ENCODE data around the gene LNX1.

DNA sequence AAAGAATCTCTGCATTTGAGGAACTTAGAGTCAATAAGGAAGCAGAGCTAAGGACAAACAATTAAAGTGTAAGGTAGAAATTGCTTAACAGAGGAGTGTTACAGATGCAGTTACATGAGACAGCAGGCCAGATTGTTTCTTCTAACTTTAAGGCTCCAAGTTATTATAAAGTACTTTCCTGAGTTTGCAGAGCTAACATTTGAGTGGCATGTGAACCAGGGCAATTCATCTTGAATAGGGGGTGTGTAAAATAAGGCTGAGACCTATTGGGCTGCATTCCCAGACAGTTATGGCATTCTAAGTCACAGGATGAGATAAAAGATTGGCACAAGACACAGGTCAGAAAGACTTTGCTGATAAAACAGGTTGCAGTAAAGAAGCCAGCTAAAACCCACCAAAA lies 7.6 kb upstream of the LNX1 start:
- no peak for TF ChIP-seq TAF1 (IDR thresholded peaks at IDR 0.05; ENCODE audit: low read depth, low read length)
- no peak for TF ChIP-seq CTCF (IDR thresholded peaks at IDR 0.05; ENCODE audit: control extremely low read depth in 1 of 3, insufficient read depth in 1 of 3, low read depth in 1 of 3, low read length in 3 of 3)
- TF ChIP-seq POLR2A (IDR thresholded peaks at IDR 0.05; ENCODE audit: control extremely low read depth in 1 of 2, low read depth in 2 of 2, low read length in 2 of 2), result no peak
- no peak for TF ChIP-seq EP300 (IDR thresholded peaks at IDR 0.05; ENCODE audit: borderline replicate concordance in 1 of 2, low read depth in 2 of 2, low read length in 2 of 2)
- no peak for TF ChIP-seq TEAD4 (IDR thresholded peaks at IDR 0.05; ENCODE audit: low read depth, low read length)
- no peak for TF ChIP-seq SIX5 (IDR thresholded peaks at IDR 0.05; ENCODE audit: low read depth, low read length)
- no peak for TF ChIP-seq RXRA (IDR thresholded peaks at IDR 0.05; ENCODE audit: insufficient read depth, low read depth, low read length)
- TF ChIP-seq CEBPB (IDR thresholded peaks at IDR 0.05; ENCODE audit: low read depth, low read length), result no peak
- TF ChIP-seq BRCA1 (IDR thresholded peaks at IDR 0.05; ENCODE audit: low read depth, low read length), result no peak
- TF ChIP-seq, protein P1, sequence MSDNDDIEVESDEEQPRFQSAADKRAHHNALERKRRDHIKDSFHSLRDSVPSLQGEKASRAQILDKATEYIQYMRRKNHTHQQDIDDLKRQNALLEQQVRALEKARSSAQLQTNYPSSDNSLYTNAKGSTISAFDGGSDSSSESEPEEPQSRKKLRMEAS (IDR thresholded peaks at IDR 0.05), result no peak
- no peak for TF ChIP-seq TCF12 (IDR thresholded peaks at IDR 0.05; ENCODE audit: low read depth, low read length)

Data from H1 (cell line).